ENCODE results near the gene DENND1C. TPM values are rescaled to one million over a fixed set of nuclear protein-coding genes. Genes with fewer than 3 reads are reported as not detected.

The DENND1C gene
- total and polyA plus RNA-seq, 9 of the 15 experiments (the other 6 are each of a cell fraction or from before 2014, with no cell fraction given), result 0.03 to 1.2 (median 0.32) TPM; not detected in 1

GRCh38 chr19:6424195-6424938 lies 57.2 kb downstream of the DENND1C start, which contains the start of gene KHSRP (continued):
- TF ChIP-seq, protein P1, sequence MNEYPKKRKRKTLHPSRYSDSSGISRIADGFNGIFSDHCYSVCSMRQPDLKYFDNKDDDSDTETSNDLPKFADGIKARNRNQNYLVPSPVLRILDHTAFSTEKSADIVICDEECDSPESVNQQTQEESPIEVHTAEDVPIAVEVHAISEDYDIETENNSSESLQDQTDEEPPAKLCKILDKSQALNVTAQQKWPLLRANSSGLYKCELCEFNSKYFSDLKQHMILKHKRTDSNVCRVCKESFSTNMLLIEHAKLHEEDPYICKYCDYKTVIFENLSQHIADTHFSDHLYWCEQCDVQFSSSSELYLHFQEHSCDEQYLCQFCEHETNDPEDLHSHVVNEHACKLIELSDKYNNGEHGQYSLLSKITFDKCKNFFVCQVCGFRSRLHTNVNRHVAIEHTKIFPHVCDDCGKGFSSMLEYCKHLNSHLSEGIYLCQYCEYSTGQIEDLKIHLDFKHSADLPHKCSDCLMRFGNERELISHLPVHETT (CRISPR knock-in tag; conservative IDR thresholded peaks at IDR 0.05 in 1 of 2, IDR thresholded peaks at IDR 0.05 in 1 of 2), result peak in 1 of 2 experiments; percentile 57; a peak in 1 of 4 replicates
- TF ChIP-seq SMAD3 (CRISPR knock-in tag; conservative IDR thresholded peaks at IDR 0.05) (no peak), USF2 (CRISPR knock-in tag; IDR thresholded peaks at IDR 0.05) (peak; percentile 75), ZC3H11A (IDR thresholded peaks at IDR 0.05; ENCODE audit: low read depth, low read length) (no peak), PATZ1 (CRISPR knock-in tag; IDR thresholded peaks at IDR 0.05; ENCODE audit: borderline replicate concordance) (no peak), ZBTB7A (IDR thresholded peaks at IDR 0.05; ENCODE audit: borderline replicate concordance, control insufficient read depth, low read depth, low read length) (peak; percentile 78), POLR2B (IDR thresholded peaks at IDR 0.05; ENCODE audit: low read depth, partially characterized antibody) (peak; percentile 40), ZFX (CRISPR knock-in tag; IDR thresholded peaks at IDR 0.05) (peak; percentile 55; the same call in 1 of the 2 replicates), BCL6 (CRISPR knock-in tag; IDR thresholded peaks at IDR 0.05) (no peak), PHF8 (IDR thresholded peaks at IDR 0.05; ENCODE audit: borderline replicate concordance, low read length) (peak; percentile 58; the same call in 1 of the 2 replicates), KDM4B (IDR thresholded peaks at IDR 0.05; ENCODE audit: borderline replicate concordance in 2 of 2, low read depth in 1 of 2) (0 out of 4 replicates have a peak, but pooled peaks of 1 of the 2 experiments have one; percentile 59), GABPB2 (CRISPR knock-in tag; conservative IDR thresholded peaks at IDR 0.05) (no peak), MCM7 (IDR thresholded peaks at IDR 0.05) (no peak), POLR2H (tag; IDR thresholded peaks at IDR 0.05; ENCODE audit: low read depth) (0 out of 2 replicates have a peak, but pooled peaks have one; percentile 24), HMGN3 (IDR thresholded peaks at IDR 0.05; ENCODE audit: borderline replicate concordance, extremely low read depth, insufficient read length, low read depth, low read length) (peak; percentile 60), E2F3 (CRISPR knock-in tag; IDR thresholded peaks at IDR 0.05) (peak; percentile 68; the same call in 1 of the 2 replicates), RBFOX2 (IDR thresholded peaks at IDR 0.05; ENCODE audit: low read depth, low read length) (peak; percentile 85), SIN3B (IDR thresholded peaks at IDR 0.05; ENCODE audit: low read depth) (0 out of 2 replicates have a peak, but pooled peaks have one; percentile 35)
- TF ChIP-seq, protein P2, sequence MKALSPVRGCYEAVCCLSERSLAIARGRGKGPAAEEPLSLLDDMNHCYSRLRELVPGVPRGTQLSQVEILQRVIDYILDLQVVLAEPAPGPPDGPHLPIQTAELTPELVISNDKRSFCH (CRISPR knock-in tag; IDR thresholded peaks at IDR 0.05), result no peak
- TF ChIP-seq, protein P2 (tag; IDR thresholded peaks at IDR 0.05), result no peak
- TF ChIP-seq, protein P3, sequence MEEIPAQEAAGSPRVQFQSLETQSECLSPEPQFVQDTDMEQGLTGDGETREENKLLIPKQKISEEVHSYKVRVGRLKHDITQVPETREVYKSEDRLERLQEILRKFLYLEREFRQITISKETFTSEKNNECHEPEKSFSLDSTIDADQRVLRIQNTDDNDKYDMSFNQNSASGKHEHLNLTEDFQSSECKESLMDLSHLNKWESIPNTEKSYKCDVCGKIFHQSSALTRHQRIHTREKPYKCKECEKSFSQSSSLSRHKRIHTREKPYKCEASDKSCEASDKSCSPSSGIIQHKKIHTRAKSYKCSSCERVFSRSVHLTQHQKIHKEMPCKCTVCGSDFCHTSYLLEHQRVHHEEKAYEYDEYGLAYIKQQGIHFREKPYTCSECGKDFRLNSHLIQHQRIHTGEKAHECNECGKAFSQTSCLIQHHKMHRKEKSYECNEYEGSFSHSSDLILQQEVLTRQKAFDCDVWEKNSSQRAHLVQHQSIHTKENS (CRISPR knock-in tag; IDR thresholded peaks at IDR 0.05), result no peak

All from K562 (cell line).